ENCODE results near the gene HCN1. TPM values are rescaled to one million over a fixed set of nuclear protein-coding genes. Genes with fewer than 3 reads are reported as not detected.
"Not testable (repeated sequence)": the region's sequence is repeated elsewhere in the genome, so short reads cannot be mapped to it uniquely, and the experiment has no call there.

The HCN1 gene
- total and polyA plus RNA-seq, 2 donors: 0.02 to 0.05 TPM

DNA sequence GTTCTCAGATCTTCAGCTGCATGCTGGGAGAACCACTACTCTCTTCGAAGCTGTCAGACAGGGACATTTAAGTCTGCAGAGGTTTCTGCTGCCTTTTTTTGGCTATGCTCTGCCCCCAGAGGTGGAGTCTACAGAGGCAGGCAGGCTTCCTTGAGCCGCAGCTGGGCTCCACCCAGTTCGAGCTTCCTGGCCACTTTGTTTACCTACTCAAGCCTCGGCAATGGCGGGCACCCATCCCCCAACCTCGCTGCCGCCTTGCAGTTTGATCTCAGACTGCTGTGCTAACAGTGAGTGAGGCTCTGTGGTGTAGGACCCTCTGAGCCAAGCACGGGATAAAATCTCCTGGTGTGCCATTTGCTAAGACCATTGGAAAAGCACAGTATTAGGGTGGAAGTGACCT, 110.2 kb downstream of the HCN1 start:
- not testable (repeated sequence) for DNase-seq (ENCODE audit: low read depth in 6 of 9, low spot score in 9 of 9); H3K4me3 ChIP-seq (ENCODE audit: low read length in 2 of 2); H3K9me3 ChIP-seq (ENCODE audit: control insufficient read depth in 2 of 2, insufficient read depth in 1 of 2, low read length in 1 of 2); H3K27me3 ChIP-seq (ENCODE audit: control insufficient read depth in 2 of 2, insufficient read depth in 1 of 2, low read length in 1 of 2); H3K27ac ChIP-seq (ENCODE audit: low read depth in 1 of 2, low read length in 1 of 2); H3K4me1 ChIP-seq (ENCODE audit: control insufficient read depth in 2 of 2, insufficient read depth in 2 of 2, low read length in 2 of 2); H3K36me3 ChIP-seq (ENCODE audit: control insufficient read depth in 2 of 2, insufficient read depth in 2 of 2, low read length in 1 of 2)
- WGBS: 84% methylated on average over 8 of the region's 8 CpGs

GRCh38 chr5:45578270-45578669, 117.9 kb downstream of the HCN1 start:
- H3K36me3 ChIP-seq (ENCODE audit: control insufficient read depth in 2 of 2, insufficient read depth in 2 of 2, low read length in 1 of 2): no peaks in the 10 kb centered on the region
- no peaks in the 10 kb centered on the region for H3K4me1 ChIP-seq (ENCODE audit: control insufficient read depth in 2 of 2, insufficient read depth in 2 of 2, low read length in 2 of 2)
- H3K27ac ChIP-seq (ENCODE audit: low read depth in 1 of 2, low read length in 1 of 2): no peak overlapping the region
- 93% methylated on average over 2 of the region's 2 CpGs for WGBS
- no peak for DNase-seq (ENCODE audit: low read depth in 6 of 9, low spot score in 9 of 9)
- no peaks in the 10 kb centered on the region for H3K27me3 ChIP-seq (ENCODE audit: control insufficient read depth in 2 of 2, insufficient read depth in 1 of 2, low read length in 1 of 2)
- no peaks in the 10 kb centered on the region for H3K9me3 ChIP-seq (ENCODE audit: control insufficient read depth in 2 of 2, insufficient read depth in 1 of 2, low read length in 1 of 2)
- H3K4me3 ChIP-seq (ENCODE audit: low read length in 2 of 2): no peak overlapping the region

- Histone ChIP-seq H3K27me3 (ENCODE audit: control insufficient read depth in 2 of 2, insufficient read depth in 1 of 2, low read length in 1 of 2) (no peaks in the 10 kb centered on the region), H3K9me3 (ENCODE audit: control insufficient read depth in 2 of 2, insufficient read depth in 1 of 2, low read length in 1 of 2) (no peaks in the 10 kb centered on the region), H3K4me1 (ENCODE audit: control insufficient read depth in 2 of 2, insufficient read depth in 2 of 2, low read length in 2 of 2) (no peaks in the 10 kb centered on the region), H3K27ac (ENCODE audit: low read depth in 1 of 2, low read length in 1 of 2) (no peak overlapping the region), H3K4me3 (ENCODE audit: low read length in 2 of 2) (no peak overlapping the region), H3K36me3 (ENCODE audit: control insufficient read depth in 2 of 2, insufficient read depth in 2 of 2, low read length in 1 of 2) (no peaks in the 10 kb centered on the region)
- no peak for DNase-seq (ENCODE audit: low read depth in 6 of 9, low spot score in 9 of 9)
- 20% methylated on average over 1 of the region's 1 CpG for WGBS
These were observed 127.4 kb downstream of the HCN1 start for GRCh38 chr5:45568813-45569212.

- H3K4me1 ChIP-seq (ENCODE audit: control insufficient read depth in 2 of 2, insufficient read depth in 2 of 2, low read length in 2 of 2): no peaks in the 10 kb centered on the region
- H3K9me3 ChIP-seq (ENCODE audit: control insufficient read depth in 2 of 2, insufficient read depth in 1 of 2, low read length in 1 of 2): peaks cover 0 to 1% of the 10 kb centered on the region in 2 donors
- H3K36me3 ChIP-seq (ENCODE audit: control insufficient read depth in 2 of 2, insufficient read depth in 2 of 2, low read length in 1 of 2): no peaks in the 10 kb centered on the region
- no peak for DNase-seq (ENCODE audit: low read depth in 6 of 9, low spot score in 9 of 9)
- no peaks in the 10 kb centered on the region for H3K27me3 ChIP-seq (ENCODE audit: control insufficient read depth in 2 of 2, insufficient read depth in 1 of 2, low read length in 1 of 2)
- H3K27ac ChIP-seq (ENCODE audit: low read depth in 1 of 2, low read length in 1 of 2): no peak overlapping the region
- H3K4me3 ChIP-seq (ENCODE audit: low read length in 2 of 2): no peak overlapping the region
- 48% methylated on average over 3 of the region's 3 CpGs for WGBS
These were observed 153.8 kb downstream of the HCN1 start for GRCh38 chr5:45542421-45542820.

- H3K36me3 ChIP-seq (ENCODE audit: control insufficient read depth in 2 of 2, insufficient read depth in 2 of 2, low read length in 1 of 2): no peaks in the 10 kb centered on the region
- no peak overlapping the region for H3K4me3 ChIP-seq (ENCODE audit: low read length in 2 of 2)
- no peaks in the 10 kb centered on the region for H3K9me3 ChIP-seq (ENCODE audit: control insufficient read depth in 2 of 2, insufficient read depth in 1 of 2, low read length in 1 of 2)
- 75% methylated on average over 1 of the region's 1 CpG for WGBS
- no peak overlapping the region for H3K27ac ChIP-seq (ENCODE audit: low read depth in 1 of 2, low read length in 1 of 2)
- no peaks in the 10 kb centered on the region for H3K27me3 ChIP-seq (ENCODE audit: control insufficient read depth in 2 of 2, insufficient read depth in 1 of 2, low read length in 1 of 2)
- no peaks in the 10 kb centered on the region for H3K4me1 ChIP-seq (ENCODE audit: control insufficient read depth in 2 of 2, insufficient read depth in 2 of 2, low read length in 2 of 2)
- no peak for DNase-seq (ENCODE audit: low read depth in 6 of 9, low spot score in 9 of 9)
These were observed 162.5 kb downstream of the HCN1 start for GRCh38 chr5:45533663-45534062.

DNA sequence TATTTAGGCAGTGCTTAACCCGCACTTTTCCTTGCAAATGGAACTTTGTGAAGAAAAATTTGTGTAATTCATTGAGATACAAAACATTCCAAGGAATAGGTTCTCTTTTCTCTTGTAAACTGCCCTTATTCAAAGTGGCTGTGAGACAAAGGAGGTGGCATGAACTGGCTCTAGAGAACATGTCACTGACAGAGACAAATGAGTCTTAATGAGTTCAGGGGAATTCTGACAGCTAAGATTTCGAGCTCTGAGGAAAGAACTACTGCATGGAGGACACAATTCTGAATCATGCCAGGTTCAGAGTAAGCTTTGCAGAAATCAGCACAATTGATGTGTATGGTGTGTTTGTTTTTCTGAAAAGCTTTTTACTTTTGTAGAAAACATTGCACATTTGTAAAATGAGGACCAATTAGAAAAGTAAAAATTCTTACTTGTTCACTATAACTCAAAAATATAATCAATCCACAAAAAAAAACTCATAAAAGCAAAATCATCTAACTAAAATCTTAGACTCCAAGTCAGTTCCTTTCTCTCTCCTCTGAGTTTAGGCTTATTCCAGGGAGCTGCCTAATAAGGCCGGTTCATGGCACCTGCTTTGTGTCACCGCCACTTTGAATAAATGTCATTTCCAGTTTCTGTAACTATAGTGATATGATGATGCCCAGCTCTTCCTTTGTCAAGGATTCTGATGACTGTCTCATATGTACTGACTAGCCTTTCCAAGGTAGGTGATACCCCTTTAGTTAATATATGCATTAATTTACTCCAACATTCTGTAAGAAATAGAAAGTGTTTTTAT, 163.2 kb downstream of the HCN1 start:
- H3K27ac ChIP-seq (ENCODE audit: low read depth in 1 of 2, low read length in 1 of 2): no peak overlapping the region
- H3K27me3 ChIP-seq (ENCODE audit: control insufficient read depth in 2 of 2, insufficient read depth in 1 of 2, low read length in 1 of 2): no peaks in the 10 kb centered on the region
- H3K36me3 ChIP-seq (ENCODE audit: control insufficient read depth in 2 of 2, insufficient read depth in 2 of 2, low read length in 1 of 2): no peaks in the 10 kb centered on the region
- H3K4me1 ChIP-seq (ENCODE audit: control insufficient read depth in 2 of 2, insufficient read depth in 2 of 2, low read length in 2 of 2): no peaks in the 10 kb centered on the region
- WGBS: 65% methylated on average over 4 of the region's 4 CpGs
- no peak for DNase-seq (ENCODE audit: low read depth in 6 of 9, low spot score in 9 of 9)
- no peaks in the 10 kb centered on the region for H3K9me3 ChIP-seq (ENCODE audit: control insufficient read depth in 2 of 2, insufficient read depth in 1 of 2, low read length in 1 of 2)
- no peak overlapping the region for H3K4me3 ChIP-seq (ENCODE audit: low read length in 2 of 2)

DNA sequence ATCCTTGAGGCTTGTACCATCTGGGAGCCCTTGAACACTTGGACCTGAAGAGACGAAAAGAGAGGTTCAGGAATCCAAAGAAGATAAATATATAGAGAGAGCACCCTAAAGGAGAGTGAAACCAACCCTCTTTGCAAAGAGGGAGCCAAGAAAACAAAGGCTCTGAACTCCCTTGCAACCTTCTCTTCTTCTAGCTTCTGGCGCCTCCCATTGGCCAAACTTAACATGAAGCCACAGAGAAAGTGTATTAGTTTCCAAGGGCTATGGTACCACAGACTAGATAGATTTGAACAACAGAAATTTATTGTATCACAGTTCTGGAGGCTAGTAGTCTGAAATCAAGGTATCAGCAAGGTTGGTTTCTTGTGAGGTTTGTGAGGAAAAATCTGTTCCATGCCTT, 175.1 kb downstream of the HCN1 start:
- no peaks in the 10 kb centered on the region for H3K9me3 ChIP-seq (ENCODE audit: control insufficient read depth in 2 of 2, insufficient read depth in 1 of 2, low read length in 1 of 2)
- 33% methylated on average over 2 of the region's 2 CpGs for WGBS
- no peaks in the 10 kb centered on the region for H3K36me3 ChIP-seq (ENCODE audit: control insufficient read depth in 2 of 2, insufficient read depth in 2 of 2, low read length in 1 of 2)
- H3K4me3 ChIP-seq (ENCODE audit: low read length in 2 of 2): no peak overlapping the region
- no peak for DNase-seq (ENCODE audit: low read depth in 6 of 9, low spot score in 9 of 9)
- H3K27me3 ChIP-seq (ENCODE audit: control insufficient read depth in 2 of 2, insufficient read depth in 1 of 2, low read length in 1 of 2): no peaks in the 10 kb centered on the region
- no peaks in the 10 kb centered on the region for H3K4me1 ChIP-seq (ENCODE audit: control insufficient read depth in 2 of 2, insufficient read depth in 2 of 2, low read length in 2 of 2)
- H3K27ac ChIP-seq (ENCODE audit: low read depth in 1 of 2, low read length in 1 of 2): no peak overlapping the region

DNA sequence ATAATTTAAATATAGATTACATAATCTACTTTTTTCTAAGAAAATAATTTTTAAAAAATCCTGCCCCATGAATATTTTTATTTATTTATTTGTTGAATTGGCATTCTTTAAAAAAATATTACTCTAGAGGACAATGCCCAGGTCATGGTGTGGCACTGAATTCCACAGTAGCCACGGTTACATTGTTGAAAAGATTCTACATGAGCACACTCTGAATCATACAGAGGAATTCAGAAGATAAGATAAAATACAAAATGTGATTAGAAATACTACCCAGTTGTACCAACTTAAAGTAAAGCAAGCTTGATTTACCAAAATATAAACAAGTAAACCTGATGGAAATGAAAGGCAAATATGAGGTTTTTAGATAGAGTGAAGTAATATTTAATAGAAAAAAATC, 183.7 kb downstream of the HCN1 start:
- DNase-seq (ENCODE audit: low read depth in 6 of 9, low spot score in 9 of 9): no peak
- H3K4me1 ChIP-seq (ENCODE audit: control insufficient read depth in 2 of 2, insufficient read depth in 2 of 2, low read length in 2 of 2): no peaks in the 10 kb centered on the region
- H3K4me3 ChIP-seq (ENCODE audit: low read length in 2 of 2): no peak overlapping the region
- H3K27me3 ChIP-seq (ENCODE audit: control insufficient read depth in 2 of 2, insufficient read depth in 1 of 2, low read length in 1 of 2): no peaks in the 10 kb centered on the region
- H3K9me3 ChIP-seq (ENCODE audit: control insufficient read depth in 2 of 2, insufficient read depth in 1 of 2, low read length in 1 of 2): no peaks in the 10 kb centered on the region
- WGBS: 86% methylated on average over 1 of the region's 1 CpG
- H3K27ac ChIP-seq (ENCODE audit: low read depth in 1 of 2, low read length in 1 of 2): no peak overlapping the region
- no peaks in the 10 kb centered on the region for H3K36me3 ChIP-seq (ENCODE audit: control insufficient read depth in 2 of 2, insufficient read depth in 2 of 2, low read length in 1 of 2)

GRCh38 chr5:45509371-45509770, 186.8 kb downstream of the HCN1 start:
- no peak for DNase-seq (ENCODE audit: low read depth in 6 of 9, low spot score in 9 of 9)
- Histone ChIP-seq H3K4me3 (ENCODE audit: low read length in 2 of 2) (no peak overlapping the region), H3K9me3 (ENCODE audit: control insufficient read depth in 2 of 2, insufficient read depth in 1 of 2, low read length in 1 of 2) (no peaks in the 10 kb centered on the region), H3K4me1 (ENCODE audit: control insufficient read depth in 2 of 2, insufficient read depth in 2 of 2, low read length in 2 of 2) (no peaks in the 10 kb centered on the region), H3K36me3 (ENCODE audit: control insufficient read depth in 2 of 2, insufficient read depth in 2 of 2, low read length in 1 of 2) (no peaks in the 10 kb centered on the region), H3K27ac (ENCODE audit: low read depth in 1 of 2, low read length in 1 of 2) (no peak overlapping the region), H3K27me3 (ENCODE audit: control insufficient read depth in 2 of 2, insufficient read depth in 1 of 2, low read length in 1 of 2) (no peaks in the 10 kb centered on the region)
- WGBS: 93% methylated on average over 2 of the region's 2 CpGs

Measured in thymus (tissue), 11 donors.